ENCODE measurements around the gene ATE1.

ATE1 gene

GRCh38 chr10:121813857-121814256 lies 114.0 kb downstream of the ATE1 start:
- Histone ChIP-seq H3K9me3 (ENCODE audit: insufficient read depth, low read length) (no peaks in the 10 kb centered on the region), H3K4me1 (ENCODE audit: low read length) (no peaks in the 10 kb centered on the region), H2AFZ (ENCODE audit: low read depth, low read length) (no peak overlapping the region), H3K27ac (ENCODE audit: low read length) (no peak overlapping the region), H3K27me3 (ENCODE audit: low read depth, low read length) (no peaks in the 10 kb centered on the region), H3K36me3 (replicated peaks; ENCODE audit: low read depth, low read length) (no peaks in the 10 kb centered on the region), H4K20me1 (ENCODE audit: insufficient read depth, low read length) (no peaks in the 10 kb centered on the region), H3K4me2 (ENCODE audit: low read length) (no peak overlapping the region), H3K79me2 (ENCODE audit: low read length) (no peaks in the 10 kb centered on the region), H3K4me3 (ENCODE audit: low read length) (no peak overlapping the region), H3K9ac (ENCODE audit: low read length) (no peak overlapping the region)
- no peak for TF ChIP-seq EZH2phosphoT487 (IDR thresholded peaks at IDR 0.05; ENCODE audit: low read depth)
- TF ChIP-seq, protein P1, sequence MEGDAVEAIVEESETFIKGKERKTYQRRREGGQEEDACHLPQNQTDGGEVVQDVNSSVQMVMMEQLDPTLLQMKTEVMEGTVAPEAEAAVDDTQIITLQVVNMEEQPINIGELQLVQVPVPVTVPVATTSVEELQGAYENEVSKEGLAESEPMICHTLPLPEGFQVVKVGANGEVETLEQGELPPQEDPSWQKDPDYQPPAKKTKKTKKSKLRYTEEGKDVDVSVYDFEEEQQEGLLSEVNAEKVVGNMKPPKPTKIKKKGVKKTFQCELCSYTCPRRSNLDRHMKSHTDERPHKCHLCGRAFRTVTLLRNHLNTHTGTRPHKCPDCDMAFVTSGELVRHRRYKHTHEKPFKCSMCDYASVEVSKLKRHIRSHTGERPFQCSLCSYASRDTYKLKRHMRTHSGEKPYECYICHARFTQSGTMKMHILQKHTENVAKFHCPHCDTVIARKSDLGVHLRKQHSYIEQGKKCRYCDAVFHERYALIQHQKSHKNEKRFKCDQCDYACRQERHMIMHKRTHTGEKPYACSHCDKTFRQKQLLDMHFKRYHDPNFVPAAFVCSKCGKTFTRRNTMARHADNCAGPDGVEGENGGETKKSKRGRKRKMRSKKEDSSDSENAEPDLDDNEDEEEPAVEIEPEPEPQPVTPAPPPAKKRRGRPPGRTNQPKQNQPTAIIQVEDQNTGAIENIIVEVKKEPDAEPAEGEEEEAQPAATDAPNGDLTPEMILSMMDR (IDR thresholded peaks at IDR 0.05; ENCODE audit: low read depth, low read length), result no peak

GRCh38 chr10:121813211-121813815 lies 114.5 kb downstream of the ATE1 start:
- no peak overlapping the region for H3K9ac ChIP-seq (ENCODE audit: low read length)
- no peaks in the 10 kb centered on the region for H3K79me2 ChIP-seq (ENCODE audit: low read length)
- TF ChIP-seq EZH2phosphoT487 (IDR thresholded peaks at IDR 0.05; ENCODE audit: low read depth), result no peak
- TF ChIP-seq, protein P1 (IDR thresholded peaks at IDR 0.05; ENCODE audit: low read depth, low read length), result no peak
- H2AFZ ChIP-seq (ENCODE audit: low read depth, low read length), result no peak overlapping the region
- H3K36me3 ChIP-seq (replicated peaks; ENCODE audit: low read depth, low read length), result no peaks in the 10 kb centered on the region
- no peak overlapping the region for H3K27ac ChIP-seq (ENCODE audit: low read length)
- no peaks in the 10 kb centered on the region for H3K9me3 ChIP-seq (ENCODE audit: insufficient read depth, low read length)
- H3K4me3 ChIP-seq (ENCODE audit: low read length), result no peak overlapping the region
- H3K27me3 ChIP-seq (ENCODE audit: low read depth, low read length), result no peaks in the 10 kb centered on the region
- no peaks in the 10 kb centered on the region for H4K20me1 ChIP-seq (ENCODE audit: insufficient read depth, low read length)
- no peaks in the 10 kb centered on the region for H3K4me1 ChIP-seq (ENCODE audit: low read length)
- no peak overlapping the region for H3K4me2 ChIP-seq (ENCODE audit: low read length)

- Histone ChIP-seq H3K36me3 (replicated peaks; ENCODE audit: low read depth, low read length) (no peaks in the 10 kb centered on the region), H3K27me3 (ENCODE audit: low read depth, low read length) (no peaks in the 10 kb centered on the region), H3K9me3 (ENCODE audit: insufficient read depth, low read length) (no peaks in the 10 kb centered on the region), H3K79me2 (ENCODE audit: low read length) (no peaks in the 10 kb centered on the region), H3K27ac (ENCODE audit: low read length) (no peak overlapping the region), H3K9ac (ENCODE audit: low read length) (no peak overlapping the region), H3K4me2 (ENCODE audit: low read length) (no peak overlapping the region), H3K4me1 (ENCODE audit: low read length) (no peaks in the 10 kb centered on the region), H4K20me1 (ENCODE audit: insufficient read depth, low read length) (no peaks in the 10 kb centered on the region), H3K4me3 (ENCODE audit: low read length) (no peak overlapping the region), H2AFZ (ENCODE audit: low read depth, low read length) (no peak overlapping the region)
- TF ChIP-seq, protein P1 (IDR thresholded peaks at IDR 0.05; ENCODE audit: low read depth, low read length), result no peak
- TF ChIP-seq EZH2phosphoT487 (IDR thresholded peaks at IDR 0.05; ENCODE audit: low read depth), result no peak
Observed at GRCh38 chr10:121812031-121812430, 115.8 kb downstream of the ATE1 start.

- Histone ChIP-seq H3K9me3 (ENCODE audit: insufficient read depth, low read length) (no peaks in the 10 kb centered on the region), H4K20me1 (ENCODE audit: insufficient read depth, low read length) (no peaks in the 10 kb centered on the region), H3K27ac (ENCODE audit: low read length) (no peak overlapping the region), H2AFZ (ENCODE audit: low read depth, low read length) (no peak overlapping the region), H3K36me3 (replicated peaks; ENCODE audit: low read depth, low read length) (no peaks in the 10 kb centered on the region), H3K4me2 (ENCODE audit: low read length) (no peak overlapping the region), H3K27me3 (ENCODE audit: low read depth, low read length) (no peaks in the 10 kb centered on the region), H3K79me2 (ENCODE audit: low read length) (no peaks in the 10 kb centered on the region), H3K9ac (ENCODE audit: low read length) (no peak overlapping the region), H3K4me1 (ENCODE audit: low read length) (no peaks in the 10 kb centered on the region), H3K4me3 (ENCODE audit: low read length) (no peak overlapping the region)
- TF ChIP-seq, protein P1 (IDR thresholded peaks at IDR 0.05; ENCODE audit: low read depth, low read length), result no peak
- no peak for TF ChIP-seq EZH2phosphoT487 (IDR thresholded peaks at IDR 0.05; ENCODE audit: low read depth)
Observed at GRCh38 chr10:121811386-121811785, 116.4 kb downstream of the ATE1 start.
